ENCODE results near the gene KCNH1.

DNA sequence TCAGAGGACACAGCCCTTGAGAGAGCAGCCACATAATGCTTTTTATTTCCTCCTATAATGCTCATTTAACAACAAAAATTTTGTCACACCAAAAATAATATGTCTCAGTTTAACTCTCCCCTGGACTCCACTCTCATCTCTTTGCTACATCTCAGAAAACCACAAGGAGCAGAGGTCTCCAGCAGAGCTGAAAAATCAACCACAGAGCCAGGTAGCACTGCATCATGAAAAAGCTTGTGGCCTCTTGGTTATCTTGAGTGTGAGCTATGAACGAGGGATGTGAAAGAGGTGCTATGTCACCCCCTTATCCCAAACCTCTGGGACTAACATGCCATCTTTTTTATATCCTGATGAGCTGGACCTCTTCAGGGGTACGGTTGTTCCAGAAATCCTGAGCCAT lies 44.4 kb downstream of the KCNH1 start:
- TF ChIP-seq RAD21 (CRISPR knock-in tag; conservative IDR thresholded peaks at IDR 0.05 in 1 of 2, IDR thresholded peaks at IDR 0.05 in 1 of 2): no peak
- TF ChIP-seq FOXJ3 (CRISPR knock-in tag; IDR thresholded peaks at IDR 0.05): no peak
- TF ChIP-seq TSHZ1 (CRISPR knock-in tag; IDR thresholded peaks at IDR 0.05): no peak
- TF ChIP-seq ZKSCAN1 (IDR thresholded peaks at IDR 0.05; ENCODE audit: low read depth, low read length): no peak
- no peak for TF ChIP-seq MAX (CRISPR knock-in tag; IDR thresholded peaks at IDR 0.05)
- TF ChIP-seq, protein P1, sequence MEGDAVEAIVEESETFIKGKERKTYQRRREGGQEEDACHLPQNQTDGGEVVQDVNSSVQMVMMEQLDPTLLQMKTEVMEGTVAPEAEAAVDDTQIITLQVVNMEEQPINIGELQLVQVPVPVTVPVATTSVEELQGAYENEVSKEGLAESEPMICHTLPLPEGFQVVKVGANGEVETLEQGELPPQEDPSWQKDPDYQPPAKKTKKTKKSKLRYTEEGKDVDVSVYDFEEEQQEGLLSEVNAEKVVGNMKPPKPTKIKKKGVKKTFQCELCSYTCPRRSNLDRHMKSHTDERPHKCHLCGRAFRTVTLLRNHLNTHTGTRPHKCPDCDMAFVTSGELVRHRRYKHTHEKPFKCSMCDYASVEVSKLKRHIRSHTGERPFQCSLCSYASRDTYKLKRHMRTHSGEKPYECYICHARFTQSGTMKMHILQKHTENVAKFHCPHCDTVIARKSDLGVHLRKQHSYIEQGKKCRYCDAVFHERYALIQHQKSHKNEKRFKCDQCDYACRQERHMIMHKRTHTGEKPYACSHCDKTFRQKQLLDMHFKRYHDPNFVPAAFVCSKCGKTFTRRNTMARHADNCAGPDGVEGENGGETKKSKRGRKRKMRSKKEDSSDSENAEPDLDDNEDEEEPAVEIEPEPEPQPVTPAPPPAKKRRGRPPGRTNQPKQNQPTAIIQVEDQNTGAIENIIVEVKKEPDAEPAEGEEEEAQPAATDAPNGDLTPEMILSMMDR (IDR thresholded peaks at IDR 0.05 in 2 of 3, conservative IDR thresholded peaks at IDR 0.05 in 1 of 3; ENCODE audit: insufficient read depth in 2 of 3, low read depth in 1 of 3, low read length in 3 of 3): no peak
- TF ChIP-seq, protein P2, sequence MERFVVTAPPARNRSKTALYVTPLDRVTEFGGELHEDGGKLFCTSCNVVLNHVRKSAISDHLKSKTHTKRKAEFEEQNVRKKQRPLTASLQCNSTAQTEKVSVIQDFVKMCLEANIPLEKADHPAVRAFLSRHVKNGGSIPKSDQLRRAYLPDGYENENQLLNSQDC (CRISPR knock-in tag; IDR thresholded peaks at IDR 0.05): no peak
- TF ChIP-seq EZH2 (IDR thresholded peaks at IDR 0.05; ENCODE audit: borderline replicate concordance, low read depth, low read length): no peak
- TF ChIP-seq RNF2 (IDR thresholded peaks at IDR 0.05): no peak
- TF ChIP-seq ZNF124 (CRISPR knock-in tag; IDR thresholded peaks at IDR 0.05): no peak
- no peak for TF ChIP-seq POLR2AphosphoS5 (IDR thresholded peaks at IDR 0.05; ENCODE audit: control insufficient read depth, insufficient read depth, low read depth, low read length)
- TF ChIP-seq, protein P3, sequence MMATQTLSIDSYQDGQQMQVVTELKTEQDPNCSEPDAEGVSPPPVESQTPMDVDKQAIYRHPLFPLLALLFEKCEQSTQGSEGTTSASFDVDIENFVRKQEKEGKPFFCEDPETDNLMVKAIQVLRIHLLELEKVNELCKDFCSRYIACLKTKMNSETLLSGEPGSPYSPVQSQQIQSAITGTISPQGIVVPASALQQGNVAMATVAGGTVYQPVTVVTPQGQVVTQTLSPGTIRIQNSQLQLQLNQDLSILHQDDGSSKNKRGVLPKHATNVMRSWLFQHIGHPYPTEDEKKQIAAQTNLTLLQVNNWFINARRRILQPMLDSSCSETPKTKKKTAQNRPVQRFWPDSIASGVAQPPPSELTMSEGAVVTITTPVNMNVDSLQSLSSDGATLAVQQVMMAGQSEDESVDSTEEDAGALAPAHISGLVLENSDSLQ (IDR thresholded peaks at IDR 0.05): no peak
